H1 (cell line): Measurements from ENCODE around the gene DPEP2. TPM values are rescaled to one million over a fixed set of nuclear protein-coding genes. Genes with fewer than 3 reads are reported as not detected.

Experiments used
- CTCF ChIA-PET: fragments of 300-600 bp; sonication (Branson Sonifier 250); formaldehyde crosslinking; loops from one replicate; lab custom pipeline; 2021; ENCODE audit not compliant: partially characterized antibody; lab: Charles Lee
- POLR2A ChIA-PET: fragments of 300-600 bp; sonication (Branson Sonifier 250); formaldehyde crosslinking; loops from one replicate; lab custom pipeline; 2021; ENCODE audit warnings: inconsistent platforms; ENCODE audit not compliant: partially characterized antibody; lab: Charles Lee
- DNase-seq, 2 experiments: peaks; one replicate each; pipeline versions ENCODE4 v3.0.0 to v3.0.0-alpha.2; 2010 to 2022; ENCODE audit warnings: low spot score in 2 of 2, low read depth in 1 of 2, mixed read lengths in 1 of 2
- FAIRE-seq: peaks from 2 replicates; lab custom pipeline; 2011; peaks lifted over from hg19 to GRCh38; lab: Jason Lieb, UNC
- H2AFZ ChIP-seq: 2 replicates; pipeline ENCODE4 v1.8.1; 2012; ENCODE audit warnings: low read length, inconsistent platforms
- H2AK5ac ChIP-seq: 2 replicates; pipeline ENCODE4 v1.6.1; 2013; ENCODE audit warnings: low read depth, low read length
- H2BK120ac ChIP-seq: replicated peaks from 2 replicates; pipeline ENCODE3; 2013; ENCODE audit warnings: low read depth, low read length, inconsistent platforms
- H2BK12ac ChIP-seq: 2 replicates; pipeline ENCODE4 v1.6.1; 2013; ENCODE audit warnings: low read depth, low read length
- H2BK15ac ChIP-seq: 2 replicates; pipeline ENCODE4 v1.6.1; 2013; ENCODE audit warnings: low read length
- H2BK20ac ChIP-seq: 2 replicates; pipeline ENCODE4 v1.6.1; 2013; ENCODE audit warnings: low read length
- H2BK5ac ChIP-seq: 2 replicates; pipeline ENCODE4 v1.6.1; 2013; ENCODE audit warnings: low read depth, low read length
- H3K14ac ChIP-seq: 2 replicates; pipeline ENCODE4 v1.6.1; 2013; ENCODE audit warnings: inconsistent platforms; ENCODE audit not compliant: insufficient read length
- H3K18ac ChIP-seq: 2 replicates; pipeline ENCODE4 v1.6.1; 2013; ENCODE audit warnings: low read length; ENCODE audit errors: extremely low read depth
- H3K23ac ChIP-seq: 2 replicates; pipeline ENCODE4 v1.6.1; 2013; ENCODE audit warnings: inconsistent platforms; ENCODE audit not compliant: insufficient read length
- H3K23me2 ChIP-seq: 2 replicates; pipeline ENCODE4 v1.6.1; 2013; ENCODE audit warnings: low read depth, low read length
- H3K27ac ChIP-seq: 2 replicates; pipeline ENCODE4 v1.6.1; 2011; ENCODE audit warnings: low read depth, low read length, inconsistent platforms
- H3K27me3 ChIP-seq, 4 experiments: replicated peaks in 1 of 4; 1 replicate in 1 of 4; 2 replicates in 3 of 4; pipeline versions ENCODE4 v1.6.1 to v1.8.1; 2011 to 2013; ENCODE audit warnings: low read length in 3 of 4, mild to moderate bottlenecking in 3 of 4, inconsistent platforms in 2 of 4, mixed read lengths in 2 of 4, moderate library complexity in 1 of 4; ENCODE audit not compliant: control insufficient read depth in 3 of 4, insufficient read depth in 3 of 4; ENCODE audit errors: extremely low read depth in 1 of 4
- H3K36me3 ChIP-seq, 4 experiments: 2 replicates each; pipeline versions ENCODE4 v1.6.1 to v1.8.1; 2011 to 2013; ENCODE audit warnings: mild to moderate bottlenecking in 4 of 4, low read length in 3 of 4, moderate library complexity in 2 of 4, control low read depth in 1 of 4, inconsistent platforms in 1 of 4; ENCODE audit not compliant: insufficient read depth in 4 of 4, control insufficient read depth in 2 of 4
- H3K4ac ChIP-seq: replicated peaks from 2 replicates; pipeline ENCODE3; 2013; ENCODE audit warnings: low read length, low read depth, mixed read lengths, inconsistent platforms; ENCODE audit not compliant: insufficient read length
- H3K4me1 ChIP-seq, 4 experiments: replicated peaks in 1 of 4; 1 replicate in 1 of 4; 2 replicates in 3 of 4; pipeline versions ENCODE4 v1.6.1 to v1.8.1; 2011 to 2013; ENCODE audit warnings: low read length in 3 of 4, inconsistent platforms in 2 of 4, mixed read lengths in 1 of 4; ENCODE audit not compliant: insufficient read depth in 4 of 4, control insufficient read depth in 3 of 4
- H3K4me2 ChIP-seq, 2 experiments: 2 replicates each; pipeline versions ENCODE4 v1.6.1 to v1.8.1; 2011 to 2013; ENCODE audit warnings: low read depth in 2 of 2, low read length in 2 of 2, control low read depth in 1 of 2, inconsistent platforms in 1 of 2, mild to moderate bottlenecking in 1 of 2; ENCODE audit not compliant: insufficient read depth in 1 of 2
- H3K4me3 ChIP-seq, 4 experiments: fragments of 200-600, 300-600 bp in 1 of 4; sonication (generic), shearing (Covaris generic), sonication (Bioruptor Twin) in 1 of 4; 2 replicates each; pipeline versions ENCODE4 v1.5.1 to v1.8.1; 2011 to 2016; ENCODE audit warnings: low read length in 4 of 4, low read depth in 3 of 4, control low read depth in 2 of 4, inconsistent platforms in 2 of 4, mild to moderate bottlenecking in 2 of 4, mixed read lengths in 1 of 4, moderate library complexity in 1 of 4; ENCODE audit not compliant: insufficient read depth in 2 of 4; ENCODE audit errors: extremely low read depth in 1 of 4
- H3K56ac ChIP-seq: replicated peaks from 2 replicates; pipeline ENCODE3; 2013; ENCODE audit warnings: low read depth, mild to moderate bottlenecking, mixed read lengths, low read length, inconsistent platforms; ENCODE audit not compliant: insufficient read length
- H3K79me1 ChIP-seq: 2 replicates; pipeline ENCODE4 v1.6.1; 2013; ENCODE audit warnings: low read depth, low read length, control low read depth
- H3K79me2 ChIP-seq, 2 experiments: 2 replicates each; pipeline versions ENCODE4 v1.6.1 to v1.8.1; 2012 to 2013; ENCODE audit warnings: low read length in 2 of 2, mild to moderate bottlenecking in 2 of 2, inconsistent platforms in 1 of 2; ENCODE audit not compliant: insufficient read depth in 2 of 2, control insufficient read depth in 1 of 2
- H3K9ac ChIP-seq, 4 experiments: replicated peaks in 1 of 4; 1 replicate in 1 of 4; 2 replicates in 3 of 4; pipeline versions ENCODE4 v1.6.1 to v1.8.1; 2011 to 2013; ENCODE audit warnings: low read depth in 3 of 4, low read length in 3 of 4, control low read depth in 2 of 4, mild to moderate bottlenecking in 2 of 4, moderate library complexity in 2 of 4, inconsistent platforms in 1 of 4; ENCODE audit errors: extremely low read depth in 1 of 4
- H3K9me3 ChIP-seq, 2 experiments: 2 replicates each; pipeline versions ENCODE4 v1.6.1 to v1.8.1; 2012 to 2013; ENCODE audit warnings: mild to moderate bottlenecking in 2 of 2, moderate library complexity in 2 of 2, control low read depth in 1 of 2, inconsistent platforms in 1 of 2, low read depth in 1 of 2, low read length in 1 of 2, mixed read lengths in 1 of 2; ENCODE audit not compliant: insufficient read depth in 2 of 2
- H4K20me1 ChIP-seq, 2 experiments: replicated peaks in 1 of 2; 2 replicates each; pipeline versions ENCODE3 to v1.8.1; 2011 to 2013; ENCODE audit warnings: inconsistent platforms in 2 of 2, low read length in 2 of 2, mild to moderate bottlenecking in 1 of 2; ENCODE audit not compliant: insufficient read depth in 2 of 2, control insufficient read depth in 1 of 2
- H4K5ac ChIP-seq: 2 replicates; pipeline ENCODE4 v1.6.1; 2013; ENCODE audit warnings: low read length, low read depth, mixed read lengths, inconsistent platforms; ENCODE audit not compliant: insufficient read length
- H4K8ac ChIP-seq: 2 replicates; pipeline ENCODE4 v1.8.0; 2013; ENCODE audit warnings: mild to moderate bottlenecking, moderate library complexity, low read length, inconsistent platforms; ENCODE audit not compliant: insufficient read depth; ENCODE audit errors: extremely low read depth
- H4K91ac ChIP-seq: replicated peaks from 2 replicates; pipeline ENCODE3; 2013; ENCODE audit warnings: low read length, mixed read lengths, inconsistent platforms; ENCODE audit not compliant: insufficient read length
- BACH1 ChIP-seq: IDR thresholded peaks from 2 replicates; pipeline ENCODE4 v1.6.1; 2012; ENCODE audit warnings: low read length, improper control_type of control experiment
- CHD1 ChIP-seq: IDR thresholded peaks from 2 replicates; pipeline ENCODE4 v1.6.1; 2012; ENCODE audit warnings: low read depth, low read length, improper control_type of control experiment
- CHD2 ChIP-seq: IDR thresholded peaks from 2 replicates; pipeline ENCODE4 v1.6.1; 2012; ENCODE audit warnings: low read length, improper control_type of control experiment
- GTF2F1 ChIP-seq: IDR thresholded peaks from 2 replicates; pipeline ENCODE4 v1.6.1; 2012; ENCODE audit warnings: low read depth, low read length, improper control_type of control experiment, borderline replicate concordance
- KDM1A ChIP-seq: fragments of 200-600, 300-600 bp; sonication (generic); IDR thresholded peaks from 2 replicates; pipeline ENCODE4 v1.7.1; 2016; ENCODE audit warnings: mild to moderate bottlenecking, low read length, borderline replicate concordance
- PHF8 ChIP-seq: fragments of 200-600 bp; sonication (generic); conservative IDR thresholded peaks from 2 replicates; pipeline ENCODE4 v1.7.1; 2012; ENCODE audit warnings: low read depth, mild to moderate bottlenecking, inconsistent platforms, low read length, moderate library complexity
- POLR2AphosphoS5 ChIP-seq: IDR thresholded peaks from 2 replicates; pipeline ENCODE4 v1.6.1; 2011; ENCODE audit warnings: low read depth, low read length
- RBBP5 ChIP-seq: IDR thresholded peaks from 2 replicates; pipeline ENCODE4 v1.7.1; 2012; ENCODE audit warnings: low read depth, mild to moderate bottlenecking, inconsistent platforms, low read length, moderate library complexity, borderline replicate concordance
- SIN3A ChIP-seq, 2 experiments: IDR thresholded peaks in 1 of 2; conservative IDR thresholded peaks in 1 of 2; 2 replicates each; pipeline ENCODE4 v1.6.1; 2011 to 2012; ENCODE audit warnings: low read length in 2 of 2, improper control_type of control experiment in 1 of 2, low read depth in 1 of 2, mild to moderate bottlenecking in 1 of 2
- SRF ChIP-seq: IDR thresholded peaks from 2 replicates; pipeline ENCODE4 v1.6.1; 2011; ENCODE audit warnings: mild to moderate bottlenecking, low read depth, low read length, moderate library complexity
- TEAD4 ChIP-seq: IDR thresholded peaks from 2 replicates; pipeline ENCODE4 v1.6.1; 2012; ENCODE audit warnings: low read depth, low read length, inconsistent platforms, mixed read lengths
- WGBS, 2 experiments: shearing (Covaris generic) in 1 of 2; methylation state at CpG; one replicate each; pipeline versions ENCODE4 v1.1.6 to v1.1.7; 2013 to 2015; ENCODE audit warnings: low lambda C conversion rate in 2 of 2, mixed read lengths in 2 of 2, inconsistent platforms in 1 of 2, low coverage in 1 of 2, missing lambda C conversion rate in 1 of 2; ENCODE audit not compliant: insufficient replicate concordance in 2 of 2, insufficient coverage in 1 of 2, insufficient read length in 1 of 2; ENCODE audit errors: extremely low coverage in 1 of 2, missing lambda C conversion rate in 1 of 2; 5-methylcytosine and 5-hydroxymethylcytosine counted together
- polyA plus RNA-seq, 7 experiments: library from polyadenylated mRNA; depleted of rRNA in 3 of 7; stranded (reverse) in 5 of 7; unstranded in 2 of 7; fragments of >200 nt in 5 of 7; fragments of 200-250 nt in 2 of 7; gene quantifications; 1 replicate in 5 of 7; 2 replicates in 1 of 7; 4 replicates in 1 of 7; pipeline versions ENCODE4 v1.2.1 to v1.2.3, GENCODE V29; 2011 to 2013; ENCODE audit warnings: missing spikeins in 2 of 7, mixed read lengths in 2 of 7
- total RNA-seq: library from RNA; stranded (reverse); fragmentation: NEBNext Ultra II Directional; extraction: Animal tissue kit (Norgen Biotek cat#: 25700); gene quantifications from 2 replicates; pipeline ENCODE4 v1.2.1, GENCODE V29; 2021

Gene DPEP2
- total and polyA plus RNA-seq, 2 of the 8 experiments (the other 6 are each of a cell fraction or from before 2014, with no cell fraction given), result not detected

DNA sequence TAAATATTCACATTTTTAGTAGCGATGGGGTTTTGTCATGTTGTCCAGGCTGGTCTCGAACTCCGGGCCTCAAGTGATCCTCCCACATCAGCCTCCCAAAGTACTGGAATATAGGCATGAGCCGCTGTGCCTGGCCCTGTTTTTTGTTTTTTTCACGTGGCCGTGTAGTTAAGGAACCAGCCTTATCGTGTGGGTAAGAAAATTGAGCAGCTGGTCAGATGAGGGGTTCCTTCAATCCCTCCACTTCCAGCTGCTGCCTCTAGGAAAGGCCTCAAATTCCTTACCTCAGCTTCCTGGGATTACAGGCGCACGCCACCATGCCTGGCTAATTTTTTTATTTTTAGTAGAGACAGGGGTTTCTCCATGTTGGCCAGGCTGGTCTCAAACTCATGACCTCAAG lies 5.9 kb upstream of the DPEP2 start:
- H2BK12ac ChIP-seq, result no peak overlapping the region
- H2BK15ac ChIP-seq, result no peak overlapping the region
- H4K91ac ChIP-seq, result peak overlapping the region; percentile 65
- H2BK20ac ChIP-seq, result no peak overlapping the region
- H3K27ac ChIP-seq, result no peak overlapping the region
- ChIA-PET CTCF (interaction anchor here (0.9 to 3.1 kb wide), 10 partner anchors 8 to 223 kb away, joined by 3 to 17 read pairs (median 5); partner anchors contain the start of gene DPEP2NB), POLR2A (interaction anchor here (0.7 to 1.7 kb wide), 6 partner anchors 11 to 85 kb away, joined by 3 read pairs; partner anchors contain the start of genes DPEP2NB and DUS2)
- no peaks in the 10 kb centered on the region; the same call in 1 of the 2 replicates for H3K79me1 ChIP-seq
- no peak overlapping the region for H3K18ac ChIP-seq
- no peak overlapping the region for H4K8ac ChIP-seq
- no peaks in the 10 kb centered on the region for H3K36me3 ChIP-seq
- no peak overlapping the region for H2BK120ac ChIP-seq
- H3K9me3 ChIP-seq, result no peaks in the 10 kb centered on the region
- H3K79me2 ChIP-seq, result no peaks in the 10 kb centered on the region
- H3K56ac ChIP-seq, result no peak overlapping the region
- FAIRE-seq, result no peak
- no peak overlapping the region for H2AFZ ChIP-seq
- DNase-seq, result no peak
- H3K23ac ChIP-seq, result no peak overlapping the region
- no peak overlapping the region for H2BK5ac ChIP-seq
- H3K4me2 ChIP-seq, result no peak overlapping the region
- H3K4me1 ChIP-seq, result peaks cover 0 to 6% (median 3%) of the 10 kb centered on the region in 4 experiments; a peak in 3 of 7 replicates
- H2AK5ac ChIP-seq, result no peak overlapping the region
- no peak overlapping the region for H3K14ac ChIP-seq
- H3K4me3 ChIP-seq, result no peak overlapping the region
- H4K20me1 ChIP-seq, result no peaks in the 10 kb centered on the region
- H3K27me3 ChIP-seq, result no peaks in the 10 kb centered on the region
- 94% methylated on average over 9 of the region's 9 CpGs; no CpG with 5 or more reads in 1 of the 2 experiments for WGBS, 2 experiments
- H3K9ac ChIP-seq, result no peak overlapping the region
- no peak overlapping the region for H3K4ac ChIP-seq
- H3K23me2 ChIP-seq, result no peaks in the 10 kb centered on the region
- TF ChIP-seq POLR2AphosphoS5, result no peak
- no peak for TF ChIP-seq GTF2F1
- TF ChIP-seq TEAD4, result no peak
- TF ChIP-seq SIN3A (conservative IDR thresholded peaks at IDR 0.05 in 1 of 2, IDR thresholded peaks at IDR 0.05 in 1 of 2; ENCODE audit: low read depth in 1 of 2, low read length in 2 of 2), result no peak
- TF ChIP-seq CHD2, result no peak
- TF ChIP-seq KDM1A, result no peak
- TF ChIP-seq BACH1, result no peak
- no peak for TF ChIP-seq CHD1
- no peak for TF ChIP-seq RBBP5
- TF ChIP-seq SRF, result no peak
- no peak for TF ChIP-seq PHF8
- H4K5ac ChIP-seq, result no peak overlapping the region
